Right ventricle myocardium inferior (tissue), 1 donor: ENCODE measurements around the gene B3GAT3. TPM values are rescaled to one million over a fixed set of nuclear protein-coding genes. Genes with fewer than 3 reads are reported as not detected.
"Not testable (repeated sequence)": the region's sequence is repeated elsewhere in the genome, so short reads cannot be mapped to it uniquely, and the experiment has no call there.

ENCODE experiments used
- ATAC-seq: fragments of 200-7000 bp; cut with Tn5 transposase; one replicate; pipeline ENCODE4 v1.9.1; 2020; ENCODE audit warnings: mild to moderate bottlenecking, moderate library complexity
- DNase-seq: peaks from one replicate; pipeline ENCODE4 v3.0.0; 2021; ENCODE audit errors: missing footprints
- intact Hi-C: fragments of 100-400 bp; cut with DNase I; formaldehyde crosslinking; loops from one replicate; pipeline ENCODE4 v1.11.0; 2022
- microRNA-seq: library from miRNA; unstranded; fragments of <30 nt; microRNA quantifications from one replicate; pipeline ENCODE4 v1.2.0, GENCODE V29; 2020
- total RNA-seq: library from RNA; stranded (reverse); fragmentation: NEBNext Ultra II Directional; extraction: Animal tissue kit (Norgen Biotek cat#: 25700); gene quantifications from one replicate; pipeline ENCODE4 v1.2.1, GENCODE V29; 2021
- donor health status: DM: no; HTN: yes; CAD: no; lungs with severe emphysema.

B3GAT3 gene
- total RNA-seq, 1 donor from 2014 or later, result 12.8 TPM

DNA sequence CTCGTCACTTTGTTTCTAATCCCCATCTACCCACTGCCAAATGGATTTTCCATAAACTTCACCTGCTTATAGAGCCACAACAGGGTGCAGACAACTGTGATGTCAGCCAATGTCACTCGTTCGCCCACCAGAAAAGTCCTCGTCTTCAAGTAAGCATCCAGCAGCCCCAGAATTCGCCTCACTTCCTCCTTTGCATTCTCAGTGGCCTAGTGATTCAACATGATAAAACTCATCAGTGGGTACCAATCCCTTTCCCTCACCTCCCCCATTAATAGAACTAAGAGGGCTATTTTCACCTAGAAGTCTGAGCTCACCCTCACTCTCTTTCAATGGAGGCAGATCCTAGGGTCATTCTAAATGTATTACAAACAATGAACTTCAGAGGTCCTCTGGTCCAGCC, 50.9 kb downstream of the B3GAT3 start:
- ATAC-seq, DNase-seq, intact Hi-C loops: not testable (repeated sequence)

DNA sequence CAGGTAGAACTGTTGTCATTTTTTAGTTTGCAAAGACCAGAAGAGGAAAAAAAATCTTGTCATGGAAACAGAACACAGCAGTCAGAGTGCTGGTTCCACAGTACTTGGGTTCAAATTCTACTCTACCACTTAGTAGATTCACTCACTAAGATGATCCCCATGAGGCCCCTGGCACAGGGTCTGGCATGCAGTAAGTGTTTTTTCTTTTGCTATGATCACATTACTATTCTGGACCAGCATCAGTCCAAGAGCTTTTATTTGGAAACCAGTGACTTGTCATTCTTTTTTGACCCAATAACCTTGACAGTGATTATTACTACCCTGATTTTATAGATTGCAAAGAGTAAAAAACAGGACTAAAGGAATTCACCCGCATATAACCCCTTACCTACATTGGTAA, 52.2 kb downstream of the B3GAT3 start:
- DNase-seq (no peak), ATAC-seq (no peak)
- intact Hi-C loops, result no loop called here

- intact Hi-C loops, result no loop called here
- DNase-seq, result no peak
- ATAC-seq, result no peak
Measured at GRCh38 chr11:62567018-62567633, 54.7 kb downstream of the B3GAT3 start.

GRCh38 chr11:62566247-62566646, 55.5 kb downstream of the B3GAT3 start:
- ATAC-seq (no peak), DNase-seq (no peak)
- intact Hi-C loops, result no loop called here

Small RNA genes within 50 kb of the gene (microRNA-seq; reads per million reads assigned to microRNA genes)
- gene MIR6747, result not detected

Other genes with a start within 250 kb of the B3GAT3 start
- not detected for gene SCGB1A1, start 203.0 kb downstream of the B3GAT3 start, total RNA-seq
- 332 TPM for gene AHNAK, start 75.2 kb downstream of the B3GAT3 start, total RNA-seq
- gene EEF1G, start 48.1 kb downstream of the B3GAT3 start, total RNA-seq, result 907 TPM
- 13.7 TPM for gene TUT1, start 30.5 kb downstream of the B3GAT3 start, total RNA-seq
- 34.1 TPM for gene MTA2, start 20.1 kb downstream of the B3GAT3 start, total RNA-seq
- gene EML3, start 9.2 kb downstream of the B3GAT3 start, total RNA-seq, result 16.4 TPM
- 2.4 TPM for gene ROM1, start 8.7 kb downstream of the B3GAT3 start, total RNA-seq
- gene GANAB, start 24.6 kb upstream of the B3GAT3 start, total RNA-seq, result 105 TPM
- gene INTS5, start 31.3 kb upstream of the B3GAT3 start, total RNA-seq, result 9.6 TPM
- gene C11orf98, start 43.2 kb upstream of the B3GAT3 start, total RNA-seq, result 33.0 TPM
- 4.9 TPM for gene CSKMT, start 43.3 kb upstream of the B3GAT3 start, total RNA-seq
- 8.1 TPM for gene UQCC3, start 49.7 kb upstream of the B3GAT3 start, total RNA-seq
- gene LBHD1, start 50.3 kb upstream of the B3GAT3 start, total RNA-seq, result 1.8 TPM
- 88.9 TPM for gene UBXN1, start 57.1 kb upstream of the B3GAT3 start, total RNA-seq
- gene LRRN4CL, start 67.5 kb upstream of the B3GAT3 start, total RNA-seq, result 4.5 TPM
- gene BSCL2, start 85.4 kb upstream of the B3GAT3 start, total RNA-seq, result 23.0 TPM
- not detected for gene GNG3, start 85.7 kb upstream of the B3GAT3 start, total RNA-seq
- gene HNRNPUL2, start 105.5 kb upstream of the B3GAT3 start, total RNA-seq, result 33.8 TPM
- 14.1 TPM for gene TTC9C, start 106.5 kb upstream of the B3GAT3 start, total RNA-seq
- 11.5 TPM for gene ZBTB3, start 132.2 kb upstream of the B3GAT3 start, total RNA-seq
- 38.2 TPM for gene POLR2G, start 139.6 kb upstream of the B3GAT3 start, total RNA-seq
- 8.2 TPM for gene TAF6L, start 149.4 kb upstream of the B3GAT3 start, total RNA-seq
- 21.6 TPM for gene TMEM179B, start 165.4 kb upstream of the B3GAT3 start, total RNA-seq
- 18.0 TPM for gene TMEM223, start 170.0 kb upstream of the B3GAT3 start, total RNA-seq
- 42.7 TPM for gene NXF1, start 183.5 kb upstream of the B3GAT3 start, total RNA-seq
- 18.5 TPM for gene STX5, start 210.1 kb upstream of the B3GAT3 start, total RNA-seq
- gene TEX54, start 210.9 kb upstream of the B3GAT3 start, total RNA-seq, result not detected
- gene WDR74, start 217.6 kb upstream of the B3GAT3 start, total RNA-seq, result 25.4 TPM